GM21825 (cell line): ENCODE results near the gene PCGF5.
A peak's percentile ranks its signal among the peaks of the same experiment; 100 is the strongest.
"Not testable (repeated sequence)": the region's sequence is repeated elsewhere in the genome, so short reads cannot be mapped to it uniquely, and the experiment has no call there.

Experiments used
- ATAC-seq: cut with Tn5 transposase; IDR thresholded peaks from one replicate; pipeline ENCODE4 v1.9.1; 2021; ENCODE audit warnings: mild to moderate bottlenecking, moderate library complexity; ENCODE audit not compliant: unreplicated experiment

PCGF5 gene

DNA sequence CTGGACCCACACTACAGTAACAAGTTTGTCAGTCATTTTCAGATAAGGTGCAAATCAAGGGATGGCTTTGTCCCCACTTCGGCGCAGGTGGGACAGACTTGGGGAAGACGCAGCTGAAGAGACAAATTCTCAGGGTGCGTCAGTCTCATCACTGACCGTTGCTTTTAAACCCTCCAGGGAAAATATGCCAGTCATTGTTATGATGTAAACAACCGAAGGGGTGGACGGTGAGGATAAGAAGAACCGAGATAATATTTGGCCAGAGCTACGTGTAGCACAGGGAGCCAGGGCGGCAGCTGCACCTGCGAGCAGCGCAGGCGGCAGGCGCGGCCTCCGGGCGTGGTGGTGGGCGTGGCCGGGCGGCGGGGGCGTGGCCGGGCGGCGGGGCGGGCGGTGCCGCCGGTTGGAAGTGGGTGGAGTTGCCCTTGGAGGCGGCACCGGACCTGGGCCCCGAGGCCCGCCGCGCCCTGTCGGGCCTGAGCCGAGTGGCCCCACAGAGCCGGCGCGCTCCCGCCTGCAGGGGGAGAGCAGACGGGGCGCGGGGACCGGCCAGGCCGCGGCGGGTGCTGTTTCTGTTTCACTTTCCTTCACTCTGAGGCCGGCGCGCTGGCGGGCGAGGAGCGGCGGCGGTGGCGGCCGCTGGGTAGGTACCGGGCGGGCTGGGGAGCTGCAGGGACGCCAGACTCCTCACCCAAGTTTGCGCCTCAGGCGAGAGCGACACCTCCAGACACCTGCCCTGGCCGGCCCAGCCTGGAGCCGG is at the start of gene PCGF5:
PCGF5 (plus strand) TSS at position 470 of the 760 bp plus-strand sequence. CDS start 2,209 bp downstream, outside the sequence.
- ATAC-seq, result peak; percentile 94

DNA sequence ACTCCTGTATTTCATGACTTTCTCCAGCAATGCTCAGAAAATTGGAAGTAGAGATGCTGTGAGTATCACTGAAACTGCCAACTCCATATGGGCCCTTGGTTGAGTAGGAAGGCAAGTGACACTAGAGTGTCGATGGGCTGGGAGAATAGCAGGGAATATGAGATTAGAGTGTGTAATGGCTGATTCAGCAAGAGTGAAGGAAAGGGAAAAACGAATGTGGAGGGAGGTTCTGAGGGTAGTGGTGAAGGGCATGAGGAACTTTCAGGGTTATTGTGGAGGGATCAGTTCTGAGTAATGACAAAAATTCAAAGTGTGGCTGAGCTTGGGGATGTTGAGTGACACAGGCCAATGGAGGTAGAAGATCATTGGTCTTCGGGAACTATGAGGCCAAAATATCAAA is 49.0 kb upstream of the PCGF5 start:
- no peak for ATAC-seq

DNA sequence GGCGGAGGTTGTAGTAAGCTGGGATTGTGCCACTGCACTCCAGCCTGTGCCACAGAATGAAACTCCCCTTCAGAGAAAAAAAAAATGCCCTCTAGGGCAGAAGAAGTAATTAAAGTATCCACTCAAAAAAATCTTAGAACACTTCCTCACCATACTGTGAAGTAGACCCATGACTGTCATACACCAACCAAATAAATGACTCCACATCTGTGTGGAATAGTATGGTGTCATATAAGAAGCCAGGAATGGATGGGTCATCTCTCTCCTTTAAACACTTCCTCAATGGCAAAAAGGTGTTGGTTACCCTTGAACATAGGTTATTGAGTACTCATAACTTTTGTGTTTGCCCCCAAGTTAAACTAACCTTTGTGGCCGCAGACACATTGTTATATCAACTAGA is 48.1 kb upstream of the PCGF5 start:
- ATAC-seq, result no peak

DNA sequence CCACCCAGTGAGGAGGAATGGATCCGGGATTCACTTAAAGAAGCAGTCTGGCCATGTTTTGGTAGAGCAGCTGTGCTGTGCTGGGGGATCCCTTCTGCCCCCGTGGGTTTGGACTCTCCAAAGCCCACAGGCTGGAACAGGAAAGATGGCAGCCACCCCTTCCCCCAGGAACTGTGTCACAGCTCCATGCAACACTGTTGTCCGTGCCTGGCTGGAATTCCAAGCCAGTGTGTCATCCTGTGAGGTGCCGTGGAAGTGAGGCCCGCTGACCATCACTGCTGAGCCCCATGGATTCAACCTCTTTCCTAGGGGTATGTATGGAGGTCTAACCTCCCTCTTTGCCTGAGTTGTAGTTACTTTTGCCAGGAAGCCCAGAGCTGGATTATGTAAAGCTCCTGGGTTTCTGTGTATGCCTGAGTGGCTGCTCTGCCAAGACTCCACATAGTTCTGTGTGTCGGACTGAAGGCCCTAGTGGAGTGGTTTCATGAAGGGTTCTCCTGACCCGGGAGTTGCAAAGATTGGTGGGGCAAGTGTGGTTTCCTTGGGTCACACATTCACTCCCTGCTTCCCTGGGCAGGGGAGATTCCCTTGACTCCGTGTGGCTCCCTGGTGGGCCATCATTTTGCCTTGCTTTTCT is 35.1 kb upstream of the PCGF5 start:
- no peak for ATAC-seq

DNA sequence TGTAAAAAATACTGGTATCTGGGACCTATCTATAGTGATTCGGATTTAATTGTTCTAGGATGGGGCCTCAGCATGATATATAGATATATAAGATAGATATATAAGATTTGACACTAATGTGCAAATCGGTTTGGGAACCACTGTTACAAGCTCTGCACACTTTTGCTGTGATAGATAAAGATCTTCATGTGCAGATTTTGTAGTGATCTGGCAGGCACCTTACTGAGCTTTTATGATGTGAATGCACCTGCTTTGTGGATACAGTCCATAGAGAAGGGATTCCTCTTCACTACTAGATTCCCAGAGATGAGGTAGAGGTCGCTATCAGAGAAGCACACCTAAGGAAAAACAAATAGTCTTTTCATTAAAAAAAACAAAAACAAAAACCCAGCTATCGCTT is 33.3 kb upstream of the PCGF5 start:
- ATAC-seq, result no peak

DNA sequence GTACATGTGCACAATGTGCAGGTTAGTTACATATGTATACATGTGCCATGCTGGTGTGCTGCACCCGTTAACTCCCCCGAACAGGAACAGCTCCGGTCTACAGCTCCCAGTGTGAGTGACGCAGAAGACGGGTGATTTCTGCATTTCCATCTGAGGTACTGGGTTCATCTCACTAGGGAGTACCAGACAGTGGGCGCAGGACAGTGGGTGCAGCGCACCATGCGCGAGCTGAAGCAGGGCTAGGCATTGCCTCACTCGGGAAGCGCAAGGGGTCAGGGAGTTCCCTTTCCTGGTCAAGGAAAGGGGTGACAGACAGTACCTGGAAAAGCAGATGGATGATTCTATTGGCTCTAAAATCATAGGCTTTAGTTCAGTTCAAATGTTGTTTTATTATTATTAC is 32.5 kb upstream of the PCGF5 start:
- not testable (repeated sequence) for ATAC-seq

DNA sequence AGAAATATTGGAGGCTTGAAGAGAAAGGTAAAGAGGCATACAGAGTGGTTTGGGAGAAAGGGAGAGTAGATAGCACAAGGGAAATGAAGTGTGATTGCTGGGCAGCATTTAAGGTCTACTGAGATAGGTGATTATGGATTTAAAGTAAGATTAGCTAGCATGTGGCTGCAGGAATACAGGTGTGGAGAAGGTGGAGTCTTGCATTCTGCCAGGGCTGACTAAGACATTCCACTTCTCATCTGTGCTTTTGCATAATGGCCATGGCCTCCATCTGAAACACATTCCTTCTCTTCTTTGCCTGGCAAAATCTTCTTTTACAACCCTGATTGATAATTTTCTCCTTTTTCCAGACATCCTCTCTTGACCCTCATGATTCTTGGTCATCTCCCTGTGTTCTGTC is 31.6 kb upstream of the PCGF5 start:
- no peak for ATAC-seq

DNA sequence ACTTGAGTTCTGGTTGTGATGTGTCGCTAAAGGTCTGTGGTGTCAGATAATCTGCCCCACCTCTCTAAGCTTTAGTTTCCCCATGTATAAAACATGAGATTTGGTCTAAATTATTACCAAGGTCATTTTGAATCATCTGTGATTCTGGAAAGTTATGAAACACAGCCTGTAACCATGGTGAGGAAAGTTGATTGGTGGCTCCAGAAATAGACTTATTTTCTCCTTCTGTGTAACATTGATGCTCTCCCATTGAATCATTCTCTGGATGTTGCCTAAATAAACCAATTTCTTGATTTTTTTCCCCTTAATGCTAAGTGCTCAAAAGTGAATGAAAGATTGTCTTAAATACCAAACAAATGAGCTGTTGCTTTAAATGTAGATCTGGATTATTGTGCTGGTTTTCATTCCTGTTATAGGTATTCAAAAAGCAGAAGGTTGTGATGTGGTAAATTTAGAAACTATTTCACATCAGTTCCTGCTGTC is 30.0 kb upstream of the PCGF5 start:
- no peak for ATAC-seq

DNA sequence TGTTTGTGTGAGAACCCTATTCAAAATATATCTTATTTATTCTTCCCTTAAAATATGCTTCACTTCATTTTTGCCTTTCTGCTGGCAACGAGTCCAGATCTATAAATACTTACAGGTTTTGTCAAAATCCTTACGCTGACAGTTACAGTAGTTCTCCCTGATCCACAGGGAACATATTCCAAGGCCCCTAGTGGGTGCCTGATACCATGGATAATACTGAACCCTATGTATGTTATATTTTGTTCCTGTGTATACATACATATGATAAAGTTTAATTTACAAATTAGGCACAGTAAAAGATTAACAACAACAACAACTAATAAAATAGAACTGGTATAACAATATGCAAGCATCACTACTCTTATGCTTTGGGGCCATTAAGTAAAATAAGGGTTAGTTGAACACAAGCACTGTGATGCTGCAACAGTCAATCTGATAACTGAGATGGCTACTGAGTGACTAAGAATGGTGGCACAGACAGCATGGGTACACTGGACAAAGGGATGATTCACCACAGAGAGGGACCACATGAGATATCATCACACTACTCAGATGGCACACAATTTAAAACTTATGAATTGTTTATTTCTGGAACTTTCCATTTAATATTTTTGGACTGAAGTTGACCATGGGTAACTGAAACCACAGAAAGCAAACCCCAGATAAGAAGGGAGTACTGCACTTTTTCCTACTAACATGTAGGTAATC is 29.4 kb upstream of the PCGF5 start:
- peak; percentile 64 for ATAC-seq

DNA sequence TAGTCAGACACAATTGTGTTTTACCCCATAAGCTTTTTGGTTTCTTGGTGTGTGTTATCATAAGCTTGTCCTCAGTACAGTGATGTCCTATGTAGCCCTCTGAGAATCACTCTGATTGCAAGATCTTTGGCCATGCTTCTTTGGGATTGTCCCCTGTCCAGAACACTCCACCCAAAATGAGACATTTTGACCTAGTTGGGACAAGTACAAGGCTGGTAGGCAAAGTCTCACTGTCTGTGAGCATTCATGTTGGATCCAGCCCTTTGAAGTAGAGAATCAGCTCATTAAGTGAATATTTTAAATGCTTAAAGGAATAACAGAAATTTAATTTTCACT is 28.9 kb upstream of the PCGF5 start:
- no peak for ATAC-seq

DNA sequence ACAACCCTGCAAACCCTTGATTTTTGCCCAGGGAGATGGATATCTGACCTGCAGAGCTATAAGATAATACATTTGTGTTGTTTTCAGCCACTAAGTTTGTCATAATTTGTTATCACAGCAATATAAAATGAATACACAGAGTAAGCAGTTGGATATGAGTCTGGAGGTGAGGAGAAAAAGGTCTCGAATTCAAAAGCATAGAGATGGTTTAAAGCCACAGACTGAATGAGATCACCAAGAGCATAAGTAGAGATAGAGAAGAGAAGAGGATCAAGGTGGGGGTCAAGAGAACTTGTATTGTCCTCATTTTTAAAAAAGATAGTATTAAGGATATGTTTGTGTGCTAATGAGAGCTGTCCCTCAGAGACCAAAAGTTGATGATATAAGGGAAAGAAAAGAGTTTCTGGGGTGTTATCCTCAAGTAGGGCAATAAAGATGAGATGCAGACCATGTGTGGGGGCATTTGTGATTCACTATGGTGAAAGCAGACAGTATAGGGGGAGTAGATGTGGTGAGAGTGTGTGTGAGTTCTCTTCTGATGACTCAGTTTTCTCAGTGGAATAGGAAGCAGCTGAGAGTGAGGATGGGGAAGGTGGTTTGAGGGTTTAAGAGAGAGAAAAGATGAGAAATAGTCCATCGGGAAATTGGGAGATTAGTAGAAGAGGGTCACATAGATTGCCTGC is 25.8 kb upstream of the PCGF5 start:
- ATAC-seq, result no peak

DNA sequence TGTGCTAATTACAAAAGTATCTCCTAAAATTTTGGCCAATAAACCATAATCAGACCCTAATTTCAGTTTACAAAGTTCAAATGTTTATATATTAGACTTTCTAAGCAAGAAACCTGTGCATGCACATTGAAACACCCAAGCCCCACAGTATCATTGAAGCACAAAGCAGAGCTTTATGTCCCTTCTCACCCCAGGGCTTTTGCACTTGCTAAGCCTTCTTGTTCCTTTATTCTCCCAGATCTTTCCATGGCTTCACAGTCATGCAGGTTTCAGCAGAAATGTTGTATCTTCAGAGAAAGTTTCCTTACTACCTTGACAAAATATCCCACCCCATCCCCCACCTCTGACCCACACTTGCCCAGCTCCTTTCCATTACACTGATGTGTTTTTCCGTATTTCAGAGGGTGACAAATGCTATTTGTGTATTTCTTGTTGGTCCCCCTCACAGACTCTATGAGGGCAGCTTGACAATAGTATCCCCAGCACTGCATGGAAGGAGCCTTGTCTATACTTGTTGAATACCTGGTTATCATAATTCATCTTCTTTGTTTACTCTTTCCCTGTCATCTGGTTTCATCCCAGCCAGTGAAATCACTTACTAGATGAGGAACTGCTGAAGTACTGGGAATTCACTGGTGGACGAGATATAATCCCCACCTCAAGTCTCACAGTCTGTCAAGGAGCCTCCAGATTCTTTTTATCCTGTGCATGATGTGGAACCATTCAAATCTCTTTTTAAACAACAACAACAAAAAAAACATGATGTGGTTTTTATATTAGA is 24.0 kb upstream of the PCGF5 start:
- no peak for ATAC-seq

DNA sequence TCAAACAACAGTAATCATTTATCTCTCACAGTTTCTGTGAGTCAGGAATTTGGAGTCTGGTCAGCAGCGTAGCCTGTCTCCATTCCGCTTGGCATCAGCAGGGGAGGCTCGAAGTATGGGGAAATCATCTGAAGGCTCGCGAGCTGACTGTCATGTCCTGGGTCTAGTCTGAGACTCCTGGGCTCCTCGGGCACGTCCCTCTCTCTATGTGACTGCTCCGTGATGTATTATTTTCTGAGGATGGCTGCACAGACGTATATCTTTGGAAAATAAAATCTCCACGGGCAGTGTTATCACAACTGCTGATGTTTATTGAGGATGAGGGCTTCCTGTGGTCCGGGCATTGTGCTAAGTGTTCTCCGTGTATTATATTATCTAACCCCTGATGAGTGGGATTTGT is 23.3 kb upstream of the PCGF5 start:
- ATAC-seq, result no peak

DNA sequence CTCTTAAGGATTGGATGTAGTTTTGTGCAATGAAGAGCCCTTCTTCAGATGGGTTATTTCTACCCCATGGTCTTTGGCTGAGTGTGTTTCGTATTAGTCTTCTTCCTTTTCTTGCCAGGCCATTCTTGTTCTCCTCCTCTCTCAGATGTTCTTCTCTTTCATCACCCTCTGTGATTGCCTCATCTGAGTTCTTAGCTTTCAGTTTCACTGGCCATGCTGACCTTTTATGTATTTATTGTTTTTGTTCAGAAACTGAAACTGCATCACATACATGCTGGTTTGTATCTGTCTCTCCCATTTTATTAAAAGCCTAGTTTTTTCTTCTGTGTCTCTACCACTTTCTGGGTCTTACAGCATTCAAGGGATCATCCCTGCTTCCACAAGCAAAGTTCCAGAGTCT is 21.7 kb upstream of the PCGF5 start:
- ATAC-seq, result peak; percentile 60

DNA sequence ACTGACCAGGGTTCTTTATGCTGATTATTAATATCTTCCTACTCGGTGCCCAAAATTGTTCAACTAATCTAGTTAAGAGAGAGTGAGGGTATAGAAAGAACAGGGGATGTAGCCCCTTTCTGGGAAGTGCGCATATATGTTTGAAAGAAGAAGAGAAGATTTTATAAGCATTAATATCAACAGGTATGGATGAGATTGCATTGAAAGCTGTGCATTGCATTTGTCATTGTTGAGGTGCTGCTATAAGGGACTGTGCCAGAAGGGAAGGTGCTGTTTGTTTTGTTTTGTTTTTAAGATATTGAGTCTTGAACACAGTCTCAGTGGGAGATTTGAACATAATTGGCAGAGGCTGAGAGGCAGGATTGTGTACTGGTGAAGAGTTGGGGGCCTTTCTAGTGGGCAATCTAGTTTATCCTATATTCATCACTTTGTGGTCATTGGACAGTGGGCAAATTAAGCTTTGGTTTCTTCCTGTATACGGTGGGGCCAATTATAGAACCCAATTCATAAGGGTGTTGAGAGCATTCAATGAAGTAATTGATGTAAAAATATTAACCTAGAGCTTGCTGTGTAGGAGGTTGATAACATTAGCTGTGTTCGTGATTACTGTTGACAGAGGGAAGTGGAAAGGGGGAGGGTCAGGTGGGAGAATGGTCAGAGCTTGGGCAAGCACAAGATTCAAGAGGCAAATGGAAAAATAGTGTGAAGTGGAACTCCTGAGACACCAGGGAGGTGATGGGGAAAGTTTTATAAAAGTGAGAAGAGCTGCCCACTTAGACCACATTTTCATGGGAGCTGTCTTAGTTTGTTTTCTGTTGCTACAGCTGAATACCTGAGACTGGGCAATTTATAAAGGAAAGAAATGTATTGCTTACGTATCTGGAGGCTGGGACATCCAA is 19.9 kb upstream of the PCGF5 start:
- ATAC-seq, result peak; percentile 7

DNA sequence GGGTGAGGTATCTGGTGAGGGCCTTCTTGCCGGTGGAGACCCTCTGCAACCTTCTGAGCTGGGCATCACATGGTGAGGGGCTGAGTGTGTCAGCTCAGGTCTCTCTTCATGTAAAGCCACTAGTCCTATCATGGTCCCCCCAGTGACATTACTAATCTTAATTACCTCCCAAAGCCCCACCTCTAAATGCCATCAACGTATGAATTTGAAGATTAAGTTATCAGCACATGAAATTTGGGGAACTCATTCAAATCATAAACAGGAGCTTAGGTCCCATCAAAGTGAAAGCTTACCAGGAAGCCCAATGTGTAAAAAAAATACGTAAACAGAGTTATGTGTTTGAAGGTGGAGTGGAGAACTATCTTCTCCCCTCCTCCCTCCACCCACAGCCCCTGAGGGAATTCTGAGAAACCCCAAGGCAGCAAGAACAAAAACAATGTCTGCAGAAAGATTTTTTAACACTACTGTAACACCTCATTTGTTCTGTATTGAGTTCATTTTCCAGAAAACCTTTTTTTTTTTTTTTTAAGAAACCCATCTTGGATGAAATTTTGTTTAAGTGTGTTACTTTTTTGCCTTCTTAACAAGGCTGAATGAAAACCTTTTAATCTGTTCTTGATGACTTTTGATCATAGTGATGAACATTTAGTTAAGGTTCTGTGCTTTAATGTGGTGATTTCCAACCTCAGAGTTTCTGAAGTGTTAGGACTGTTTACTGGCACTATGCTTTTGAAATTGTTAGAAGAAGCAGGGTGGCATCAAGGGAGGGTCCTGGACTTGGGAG is 19.1 kb upstream of the PCGF5 start:
- peak; percentile 46 for ATAC-seq

DNA sequence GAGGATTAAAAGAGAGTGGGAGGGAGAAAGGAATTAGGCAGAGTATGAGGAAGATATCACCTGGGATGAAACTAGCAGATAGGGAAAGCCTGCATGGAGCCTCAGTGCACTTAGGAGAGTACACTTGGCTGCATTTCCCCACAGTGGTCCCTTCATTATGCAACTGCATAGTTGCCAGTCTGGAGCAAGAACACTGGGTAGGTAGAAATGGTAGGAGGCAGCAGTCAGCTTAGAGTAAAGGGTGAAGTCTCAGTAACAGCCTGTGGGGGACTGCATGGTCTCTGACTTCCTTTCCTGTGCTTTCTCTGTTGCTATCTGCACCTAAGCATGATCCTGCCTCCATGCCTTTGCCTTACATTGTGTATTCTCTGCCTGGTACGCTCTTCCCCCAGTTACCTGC is 14.0 kb upstream of the PCGF5 start:
- ATAC-seq, result peak; percentile 45

DNA sequence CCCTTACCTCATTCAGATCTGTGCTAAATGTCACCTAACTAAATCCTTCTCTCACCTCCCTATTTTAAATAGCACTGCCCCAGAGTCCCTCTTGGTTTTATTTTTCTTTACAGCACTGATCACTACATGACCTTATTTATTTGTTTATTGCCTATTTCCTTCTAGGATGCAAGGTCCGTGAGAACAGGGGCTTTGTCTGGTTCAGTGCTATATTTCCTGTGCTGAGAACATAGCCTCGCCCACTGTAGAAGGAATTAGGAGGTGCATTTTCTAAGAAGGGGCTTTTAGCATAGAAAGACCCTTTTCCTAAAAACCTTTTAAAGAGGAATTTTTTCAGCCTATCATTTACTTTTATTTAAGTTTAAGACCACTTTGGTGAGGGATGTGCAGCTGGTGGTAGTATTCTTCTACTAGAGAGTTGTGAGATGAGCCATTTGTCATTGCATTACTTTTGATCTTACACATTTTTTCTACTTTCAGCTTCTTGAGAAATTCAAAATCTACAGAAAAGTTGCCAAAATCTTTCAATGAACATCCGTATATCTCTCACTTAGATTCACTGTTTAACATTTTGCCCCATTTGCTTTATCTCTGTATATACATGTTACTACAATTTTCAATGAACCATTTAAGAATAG is 13.5 kb upstream of the PCGF5 start:
- ATAC-seq, result peak; percentile 8
